GM23338 (cell line): ENCODE data around the gene DMD. TPM values are rescaled to one million over a fixed set of nuclear protein-coding genes. Genes with fewer than 3 reads are reported as not detected.

Experiments
- ATAC-seq: fragments of 200-7000 bp; cut with Tn5 transposase; 3 replicates; pipeline ENCODE4 v1.9.1; 2020
- DNase-seq: peaks from one replicate; pipeline ENCODE4 v3.0.0-alpha.2; 2015; ENCODE audit warnings: low spot score
- H2AFZ ChIP-seq: fragments of 200-600 bp; sonication (generic); 2 replicates; pipeline ENCODE4 v1.8.0; 2016; ENCODE audit warnings: antibody characterized with exemption, mild to moderate bottlenecking, moderate library complexity
- H3F3A ChIP-seq: fragments of 200-600 bp; sonication (generic); replicated peaks from 2 replicates; pipeline ENCODE4 v1.8.0; 2017; ENCODE audit warnings: antibody characterized with exemption, mixed run types, low read depth
- H3K27ac ChIP-seq: fragments of 200-600 bp; sonication (generic); 2 replicates; pipeline ENCODE4 v1.6.1; 2016; ENCODE audit warnings: low read depth
- H3K27me3 ChIP-seq: fragments of 200-600 bp; sonication (generic); 2 replicates; pipeline ENCODE4 v1.8.0; 2016; ENCODE audit warnings: mild to moderate bottlenecking, mixed run types, moderate library complexity; ENCODE audit not compliant: insufficient read depth
- H3K36me3 ChIP-seq: fragments of 200-600 bp; sonication (generic); 2 replicates; pipeline ENCODE4 v1.8.0; 2016; ENCODE audit warnings: mild to moderate bottlenecking; ENCODE audit not compliant: insufficient read depth
- H3K4me1 ChIP-seq: fragments of 200-600 bp; sonication (generic); 2 replicates; pipeline ENCODE4 v1.8.0; 2016; ENCODE audit warnings: mild to moderate bottlenecking, moderate library complexity; ENCODE audit not compliant: insufficient read depth
- H3K4me2 ChIP-seq: fragments of 200-600 bp; sonication (generic); 2 replicates; pipeline ENCODE4 v1.7.1; 2017; ENCODE audit warnings: mixed run types
- H3K4me3 ChIP-seq: fragments of 200-600 bp; sonication (generic); 2 replicates; pipeline ENCODE4 v1.6.1; 2016; ENCODE audit warnings: mixed run types
- H3K79me2 ChIP-seq: fragments of 200-600 bp; sonication (generic); replicated peaks from 2 replicates; pipeline ENCODE4 v1.8.0; 2017; ENCODE audit warnings: mild to moderate bottlenecking; ENCODE audit not compliant: insufficient read depth
- H3K9me2 ChIP-seq: fragments of 200-600 bp; sonication (generic); 2 replicates; pipeline ENCODE4 v1.8.0; 2017; ENCODE audit not compliant: insufficient read depth
- H4K20me1 ChIP-seq: fragments of 200-600 bp; sonication (generic); replicated peaks from 2 replicates; pipeline ENCODE4 v1.8.0; 2017; ENCODE audit warnings: mild to moderate bottlenecking; ENCODE audit not compliant: insufficient read depth
- H3K27ac Mint-ChIP-seq: 2 replicates; pipeline ENCODE4 v1.8.0; 2020; ENCODE audit warnings: inconsistent platforms, mild to moderate bottlenecking, moderate library complexity, mixed read lengths
- H3K27me3 Mint-ChIP-seq: 3 replicates; pipeline ENCODE4 v1.8.0; 2022; ENCODE audit warnings: low read depth, mild to moderate bottlenecking, moderate library complexity, mixed read lengths, inconsistent platforms; ENCODE audit not compliant: insufficient read depth, poor library complexity
- H3K36me3 Mint-ChIP-seq: 3 replicates; pipeline ENCODE4 v1.8.0; 2021; ENCODE audit warnings: low read depth, mild to moderate bottlenecking, inconsistent platforms, moderate library complexity, mixed read lengths
- H3K4me1 Mint-ChIP-seq: 3 replicates; pipeline ENCODE4 v1.8.0; 2020; ENCODE audit warnings: mild to moderate bottlenecking, inconsistent platforms, mixed read lengths
- H3K4me3 Mint-ChIP-seq: 3 replicates; pipeline ENCODE4 v1.8.0; 2021; ENCODE audit warnings: moderate library complexity, mild to moderate bottlenecking, inconsistent platforms, mixed read lengths
- H3K9me3 Mint-ChIP-seq: 3 replicates; pipeline ENCODE4 v1.8.0; 2020; ENCODE audit warnings: moderate library complexity, mild to moderate bottlenecking, inconsistent platforms, mixed read lengths
- CTCF ChIP-seq, 2 experiments: fragments of 200-600 bp in 1 of 2; sonication (generic) in 1 of 2; conservative IDR thresholded peaks; 2 replicates each; pipeline versions ENCODE4 v1.5.1 to v1.6.1; 2016 to 2017; ENCODE audit warnings: antibody characterized with exemption in 2 of 2, low read depth in 2 of 2, mild to moderate bottlenecking in 2 of 2, moderate library complexity in 1 of 2
- JUNB ChIP-seq: IDR thresholded peaks from one replicate; pipeline ENCODE4 v1.6.1; 2016; ENCODE audit warnings: antibody characterized with exemption; ENCODE audit not compliant: unreplicated experiment
- NANOG ChIP-seq: IDR thresholded peaks from 2 replicates; pipeline ENCODE4 v1.6.1; 2016; ENCODE audit warnings: antibody characterized with exemption, borderline replicate concordance
- POLR2AphosphoS5 ChIP-seq: IDR thresholded peaks from 2 replicates; pipeline ENCODE4 v1.6.1; 2016; ENCODE audit warnings: antibody characterized with exemption, low read depth
- REST ChIP-seq: IDR thresholded peaks from one replicate; pipeline ENCODE4 v1.6.1; 2018; ENCODE audit warnings: antibody characterized with exemption; ENCODE audit not compliant: unreplicated experiment
- ZNF331 ChIP-seq: fragments of 250-450 bp; sonication (Bioruptor Pico); IDR thresholded peaks from 2 replicates; pipeline ENCODE4 v1.5.0; 2020; ENCODE audit warnings: low read depth, mild to moderate bottlenecking, moderate library complexity
- polyA plus RNA-seq: library from polyadenylated mRNA; unstranded; fragments of >200 nt; fragmentation: Nextera tagmentation; extraction: Ambion mirVana; gene quantifications from 2 replicates; pipeline ENCODE4 v1.2.1, GENCODE V29; 2016
- total RNA-seq: library from RNA; depleted of rRNA; stranded (reverse); fragments of >200 nt; shearing (Covaris generic); gene quantifications from 2 replicates; pipeline ENCODE4 v1.2.3, GENCODE V29; 2014

DMD gene
- total and polyA plus RNA-seq, 2 experiments from 2014 or later: 4.5 to 7.6 TPM

DNA sequence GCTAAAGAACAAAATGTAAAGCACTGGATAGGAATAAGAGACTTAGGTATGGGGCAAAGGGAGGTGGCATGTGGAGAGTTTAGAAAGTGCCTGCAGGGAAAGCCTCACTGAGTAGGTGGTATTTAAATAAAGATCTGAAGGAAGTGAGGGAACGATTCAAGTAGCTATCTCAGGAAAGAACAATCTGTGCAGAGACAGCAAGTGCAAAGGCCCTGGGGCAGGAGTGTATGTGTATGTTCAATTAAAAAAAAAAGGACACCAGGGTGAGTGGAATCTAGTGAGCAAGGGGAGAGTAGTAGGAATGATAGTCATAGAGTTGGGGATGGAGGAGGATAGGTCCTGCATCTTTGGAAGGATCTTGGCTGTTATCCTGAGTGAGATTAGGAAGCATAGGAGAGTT is 1359.6 kb downstream of the DMD start (continued):
- TF ChIP-seq REST (no peak), JUNB (no peak), ZNF331 (CRISPR knock-in tag) (no peak), NANOG (no peak), POLR2AphosphoS5 (no peak)

DNA sequence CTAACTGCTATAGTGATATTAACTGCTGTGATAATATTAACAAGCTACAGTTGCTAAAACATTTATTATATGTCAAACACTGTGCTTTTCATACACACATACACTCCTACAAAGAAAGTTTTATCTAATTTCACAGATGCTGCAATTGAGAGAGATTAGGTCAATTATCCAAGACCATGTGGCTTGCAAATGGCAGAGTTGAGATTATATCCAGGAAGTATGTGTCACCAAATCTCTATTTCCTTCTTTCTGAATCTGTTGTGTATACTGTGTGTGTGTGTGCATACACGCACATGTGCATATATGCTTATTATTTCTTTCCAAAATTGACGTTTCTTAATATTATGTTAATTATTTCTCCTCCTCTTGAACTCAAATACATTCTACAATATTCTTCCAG is 1363.6 kb downstream of the DMD start:
- Mint-ChIP-seq H3K9me3 (no peaks in the 10 kb centered on the region), H3K4me3 (no peak overlapping the region), H3K36me3 (no peaks in the 10 kb centered on the region), H3K27me3 (no peaks in the 10 kb centered on the region), H3K4me1 (no peaks in the 10 kb centered on the region), H3K27ac (no peak overlapping the region)
- Histone ChIP-seq H3K4me1 (no peaks in the 10 kb centered on the region), H3K4me2 (no peak overlapping the region), H2AFZ (no peak overlapping the region), H3K36me3 (no peaks in the 10 kb centered on the region), H3F3A (no peaks in the 10 kb centered on the region), H3K9me2 (no peaks in the 10 kb centered on the region), H3K27me3 (no peaks in the 10 kb centered on the region), H4K20me1 (no peaks in the 10 kb centered on the region), H3K27ac (no peak overlapping the region), H3K79me2 (no peaks in the 10 kb centered on the region), H3K4me3 (no peak overlapping the region)
- TF ChIP-seq NANOG (no peak), CTCF (conservative IDR thresholded peaks at IDR 0.05; ENCODE audit: low read depth in 2 of 2) (no peak), ZNF331 (CRISPR knock-in tag) (no peak), REST (no peak), POLR2AphosphoS5 (no peak)
- DNase-seq (no peak), ATAC-seq (no peak)
